ENCODE results near the gene OR7C2. TPM values are rescaled to one million over a fixed set of nuclear protein-coding genes. Genes with fewer than 3 reads are reported as not detected.

OR7C2 gene
- total RNA-seq, 1 donor from 2014 or later: not detected

DNA sequence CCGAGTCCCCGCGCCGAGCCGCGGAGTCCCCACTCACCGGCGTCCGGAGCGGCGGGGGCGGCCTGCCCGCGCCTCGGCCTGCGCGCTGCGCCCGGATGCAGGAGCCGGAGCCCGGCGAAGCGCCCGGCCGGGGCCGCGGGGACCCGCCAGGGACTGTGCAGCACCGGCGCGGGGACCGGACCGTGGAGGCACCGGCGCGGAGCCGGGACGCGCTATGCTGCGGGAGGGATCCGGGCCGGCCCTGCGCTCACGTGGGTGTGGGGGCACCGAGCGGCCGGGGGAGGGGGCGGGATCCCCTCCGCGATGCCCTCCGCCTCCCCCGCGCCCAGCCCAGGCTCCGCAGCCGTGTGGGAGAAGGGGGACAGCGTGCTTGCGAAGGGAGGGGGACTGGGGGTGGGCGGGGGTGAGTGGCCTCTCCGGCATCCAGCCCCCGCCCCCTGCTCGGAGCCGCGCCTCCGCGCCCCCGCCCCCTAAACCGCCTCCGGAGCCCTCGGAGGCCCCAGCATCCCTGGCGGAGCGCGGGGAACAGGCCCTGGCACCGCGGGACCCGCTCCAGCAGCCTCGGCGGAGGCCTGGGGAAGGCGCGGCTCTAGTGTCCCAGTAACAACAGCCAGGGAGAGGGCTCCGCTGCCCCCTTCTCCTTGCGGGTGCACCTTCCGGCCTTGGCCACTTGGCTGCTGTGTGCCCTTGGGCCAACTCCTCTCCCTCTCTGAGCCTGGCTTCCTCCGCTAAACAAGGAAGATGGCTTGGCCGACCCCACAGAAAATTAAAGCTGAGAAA is 38.4 kb downstream of the OR7C2 start, which contains the start of gene SLC1A6:
Gene SLC1A6 (minus strand): TSS at position 389 of the 780 bp plus-strand sequence. CDS start 6,954 bp downstream, outside the sequence.
- DNase-seq (ENCODE audit: low read depth): no peak

DNA sequence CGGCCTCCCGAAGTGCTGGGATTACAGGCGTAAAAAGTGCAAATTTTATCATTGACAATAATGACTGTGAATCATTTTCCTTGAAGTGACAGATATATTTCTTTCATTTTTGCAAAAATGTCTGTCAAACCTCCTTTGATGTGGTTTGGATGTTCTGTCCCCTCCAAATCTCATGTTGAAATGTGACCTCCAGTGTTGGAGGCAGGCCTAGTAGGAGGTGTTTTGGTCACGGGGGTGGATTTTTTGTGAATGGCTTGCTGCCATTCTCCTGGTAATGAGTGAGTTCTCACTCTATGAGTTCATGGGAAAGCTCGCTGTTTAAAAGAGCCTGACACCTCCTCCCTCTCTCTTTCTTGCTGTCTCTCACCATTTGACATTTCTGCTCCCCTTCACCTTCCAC is 43.8 kb downstream of the OR7C2 start:
- no peak for DNase-seq (ENCODE audit: low read depth)

Other genes starting within 250 kb of the OR7C2 start
- gene ADGRE2, start 162.9 kb upstream of the OR7C2 start, total RNA-seq: 0.15 and 0.17 TPM in 2 replicates
- not detected in 2 replicates for gene OR7A5, start 106.3 kb upstream of the OR7C2 start, total RNA-seq
- gene OR7C1, start 106.3 kb upstream of the OR7C2 start, total RNA-seq: not detected in 2 replicates
- gene OR7A10, start 92.6 kb upstream of the OR7C2 start, total RNA-seq: not detected in 2 replicates
- not detected in 2 replicates for gene OR7A17, start 55.4 kb upstream of the OR7C2 start, total RNA-seq
- not detected in 2 replicates for gene SLC1A6, start 38.4 kb downstream of the OR7C2 start, total RNA-seq
- not detected in 2 replicates for gene CASP14, start 108.0 kb downstream of the OR7C2 start, total RNA-seq
- gene OR1I1, start 140.7 kb downstream of the OR7C2 start, total RNA-seq: not detected in 2 replicates
- gene SYDE1, start 165.9 kb downstream of the OR7C2 start, total RNA-seq: 12.9 and 29.7 TPM in 2 replicates